Heart right ventricle (tissue), 16 donors: ENCODE measurements around the gene RPL10A. TPM values are rescaled to one million over a fixed set of nuclear protein-coding genes. Genes with fewer than 3 reads are reported as not detected.

Source experiments
- ATAC-seq, 8 donors: fragments of 200-7000 bp; cut with Tn5 transposase; one replicate each; pipeline ENCODE4 v1.9.1; 2020; ENCODE audit warnings: mild to moderate bottlenecking in 8 of 8, moderate library complexity in 8 of 8, moderate number of reproducible peaks in 1 of 8
- DNase-seq, 2 donors: peaks; one replicate each; pipeline ENCODE4 v3.0.0-alpha.2; 2020
- H3K27ac ChIP-seq, 10 donors: fragments of 200-600 bp; sonication (generic) in 2 of 10; one replicate each; pipeline versions ENCODE4 v1.5.0 to v1.8.0; 2020 to 2022; ENCODE audit warnings: mild to moderate bottlenecking in 3 of 10
- H3K27me3 ChIP-seq, 7 donors: fragments of 200-600 bp; one replicate each; pipeline ENCODE4 v1.8.0; 2021 to 2022; ENCODE audit warnings: mild to moderate bottlenecking in 2 of 7
- H3K36me3 ChIP-seq, 9 donors: fragments of 200-600 bp; sonication (generic) in 1 of 9; one replicate each; pipeline versions ENCODE4 v1.5.0 to v1.8.0; 2020 to 2022; ENCODE audit warnings: mild to moderate bottlenecking in 2 of 9
- H3K4me1 ChIP-seq, 9 donors: fragments of 200-600 bp; sonication (generic) in 1 of 9; one replicate each; pipeline versions ENCODE4 v1.5.0 to v1.8.0; 2020 to 2022; ENCODE audit warnings: mild to moderate bottlenecking in 4 of 9
- H3K4me3 ChIP-seq, 10 donors: fragments of 200-600 bp; sonication (generic) in 2 of 10; one replicate each; pipeline versions ENCODE4 v1.5.0 to v1.8.0; 2020 to 2022; ENCODE audit warnings: mild to moderate bottlenecking in 7 of 10, moderate library complexity in 2 of 10
- H3K9me3 ChIP-seq, 11 donors: fragments of 200-600 bp in 10 of 11; sonication (generic) in 2 of 11; one replicate each; pipeline versions ENCODE4 v1.5.0 to v1.8.0; 2013 to 2022; ENCODE audit warnings: mild to moderate bottlenecking in 2 of 11, control low read depth in 1 of 11, moderate library complexity in 1 of 11
- WGBS, 2 donors: extraction: QIAGEN DNeasy Blood & Tissue Kit; methylation state at CpG; one replicate each; pipeline ENCODE4 v1.1.7; 2013; ENCODE audit warnings: inconsistent platforms in 1 of 2; 5-methylcytosine and 5-hydroxymethylcytosine counted together
- intact Hi-C, 10 donors: fragments of 100-400 bp; cut with DNase I; formaldehyde crosslinking; loops; one replicate each; pipeline versions ENCODE4 v1.11.1 to v1.14.2; 2022
- polyA plus RNA-seq, 2 donors: library from polyadenylated mRNA; stranded (reverse); fragments of 200-250 nt; gene quantifications; one replicate each; pipeline ENCODE4 v1.2.3, GENCODE V29; 2013
- total RNA-seq, 10 donors: library from RNA; stranded (reverse); fragmentation: NEBNext Ultra II Directional in 3 of 10; extraction: Animal tissue kit (Norgen Biotek cat#: 25700) in 3 of 10; gene quantifications; one replicate each; pipeline versions ENCODE4 v1.2.1 to v1.2.4, GENCODE V29; 2021 to 2023
- TF ChIP-seq, protein P1 (sequence below), 9 donors: fragments of 200-600 bp; sonication (generic) in 2 of 9; IDR thresholded peaks; one replicate each; pipeline versions ENCODE4 v1.5.0 to v1.8.0; 2021 to 2022; ENCODE audit warnings: antibody characterized with exemption in 9 of 9, mild to moderate bottlenecking in 5 of 9, moderate library complexity in 1 of 9
- donor health status: Arrhythmogenic right ventricular cardiomyopathy.
- donor health status: ischemic (EF 13 %, LVEDD 7.1; RV severe dilation, severe dysfunction).
- donor health status: healthy with polysubstance abuse.
- donor health status: DM: no; HTN: yes; CAD: no.
- donor health status: DM: no; HTN: no; CAD: no.
- donor health status: ischemic (EF 25% LVEDD 6.9; RV normal size, moderate dysfunction).
- donor health status: ischemic (EF 25% LVEDD 5.7; RV mildly dilated, moderate dysfunction).
- donor health status: healthy.
- donor health status: DM: yes; HTN: yes; CAD: no.
- donor health status: Ischemic cardiomyopathy.
- donor health status: ischemic (EF 35%, LVEDD 5.7; RV mildly dilated, moderate dysfunction).
- donor health status: nonischemic (EF 11% LVEDD 7.7; RV severe dilation, severe dysfunction).
- donor health status: DM: yes; HTN: yes; CAD: no.
- donor health status: PGD.
- donor health status: ischemic (EF 29% LVEDD 5.4; RV normal size, mild dysfunction).
- donor health status: nonischemic (EF 23%, LVEDD 6.1; RV moderate dilation, normal function).

Gene RPL10A
- total and polyA plus RNA-seq, 12 donors, result 231 to 1,620 (median 529) TPM

- DNase-seq (peak; percentile 80 to 82), ATAC-seq (peak; percentile 46 to 75 (median 56))
- H3K27me3 ChIP-seq, result peaks cover 0 to 88% (median 6%) of the 10 kb centered on the region in 7 donors
- intact Hi-C loops, result loop anchor here in 1 of 10 donors (2.0 kb wide), 1 partner anchor 29 kb away; the partner anchor contains the start of gene RPL10A
- no peaks in the 10 kb centered on the region for H3K36me3 ChIP-seq
- H3K27ac ChIP-seq, result peak overlapping the region; percentile 72 to 98 (median 95)
- H3K4me3 ChIP-seq, result peak overlapping the region; percentile 39 to 95 (median 81)
- TF ChIP-seq, protein P1, sequence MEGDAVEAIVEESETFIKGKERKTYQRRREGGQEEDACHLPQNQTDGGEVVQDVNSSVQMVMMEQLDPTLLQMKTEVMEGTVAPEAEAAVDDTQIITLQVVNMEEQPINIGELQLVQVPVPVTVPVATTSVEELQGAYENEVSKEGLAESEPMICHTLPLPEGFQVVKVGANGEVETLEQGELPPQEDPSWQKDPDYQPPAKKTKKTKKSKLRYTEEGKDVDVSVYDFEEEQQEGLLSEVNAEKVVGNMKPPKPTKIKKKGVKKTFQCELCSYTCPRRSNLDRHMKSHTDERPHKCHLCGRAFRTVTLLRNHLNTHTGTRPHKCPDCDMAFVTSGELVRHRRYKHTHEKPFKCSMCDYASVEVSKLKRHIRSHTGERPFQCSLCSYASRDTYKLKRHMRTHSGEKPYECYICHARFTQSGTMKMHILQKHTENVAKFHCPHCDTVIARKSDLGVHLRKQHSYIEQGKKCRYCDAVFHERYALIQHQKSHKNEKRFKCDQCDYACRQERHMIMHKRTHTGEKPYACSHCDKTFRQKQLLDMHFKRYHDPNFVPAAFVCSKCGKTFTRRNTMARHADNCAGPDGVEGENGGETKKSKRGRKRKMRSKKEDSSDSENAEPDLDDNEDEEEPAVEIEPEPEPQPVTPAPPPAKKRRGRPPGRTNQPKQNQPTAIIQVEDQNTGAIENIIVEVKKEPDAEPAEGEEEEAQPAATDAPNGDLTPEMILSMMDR (IDR thresholded peaks at IDR 0.05), result peak in 1 of 9 donors; percentile 16
- peaks cover 12 to 63% (median 40%) of the 10 kb centered on the region in 9 donors for H3K4me1 ChIP-seq
- WGBS, 2 donors, result 6 to 8% methylated on average over 71 to 77 of the region's 77 CpGs
- H3K9me3 ChIP-seq, result no peaks in the 10 kb centered on the region
Observed at GRCh38 chr6:35497571-35498421, 29.6 kb downstream of the RPL10A start.

- H3K27ac ChIP-seq, result peak overlapping the region in 9 of 10 donors; percentile 83 to 98 (median 95)
- TF ChIP-seq, protein P1 (IDR thresholded peaks at IDR 0.05), result no peak
- peak overlapping the region; percentile 39 to 95 (median 81) for H3K4me3 ChIP-seq
- no peaks in the 10 kb centered on the region for H3K36me3 ChIP-seq
- DNase-seq (no peak), ATAC-seq (no peak)
- H3K27me3 ChIP-seq, result peaks cover 0 to 90% (median 8%) of the 10 kb centered on the region in 7 donors
- intact Hi-C loops, result no loop called here
- 36 to 45% methylated on average over 14 of the region's 14 CpGs for WGBS, 2 donors
- no peaks in the 10 kb centered on the region for H3K9me3 ChIP-seq
- peaks cover 12 to 56% (median 37%) of the 10 kb centered on the region in 9 donors for H3K4me1 ChIP-seq
Observed at GRCh38 chr6:35498422-35499067, 30.3 kb downstream of the RPL10A start.

- 86 to 97% methylated on average over 4 of the region's 4 CpGs for WGBS, 2 donors
Observed at GRCh38 chr6:35499372-35499771, 31.2 kb downstream of the RPL10A start.

DNA sequence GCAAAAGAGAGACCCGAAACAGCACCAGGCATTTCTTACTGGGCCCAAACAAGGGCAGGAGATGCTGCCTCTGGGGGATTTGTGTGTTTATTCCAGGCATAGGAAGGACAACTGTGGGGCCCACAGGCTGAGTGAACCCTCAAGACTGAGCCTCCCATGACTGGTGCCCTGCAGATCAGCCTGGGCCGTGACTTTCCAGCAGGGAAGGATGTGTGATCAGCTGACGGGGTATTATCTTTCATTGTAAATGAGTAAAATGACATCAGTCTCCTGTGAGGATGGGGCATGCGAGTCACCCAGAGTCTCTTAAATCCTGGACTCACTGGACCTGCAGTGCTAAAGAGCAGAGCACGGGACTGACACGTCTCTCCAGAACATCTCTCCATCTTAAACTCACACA lies 32.6 kb downstream of the RPL10A start:
- intact Hi-C loops, result no loop called here
- WGBS, 2 donors, result 35 to 44% methylated on average over 6 of the region's 6 CpGs
- Histone ChIP-seq H3K27ac (peak overlapping the region in 4 of 10 donors; percentile 48 to 65 (median 58)), H3K4me3 (no peak overlapping the region), H3K36me3 (no peaks in the 10 kb centered on the region), H3K4me1 (peaks cover 4 to 33% (median 14%) of the 10 kb centered on the region in 9 donors), H3K9me3 (no peaks in the 10 kb centered on the region), H3K27me3 (peaks cover 0 to 96% (median 17%) of the 10 kb centered on the region in 7 donors)
- DNase-seq, result no peak
- TF ChIP-seq, protein P1 (IDR thresholded peaks at IDR 0.05), result no peak
- ATAC-seq, result peak in 4 of 8 donors; percentile 11 to 57 (median 34)

More at GRCh38 chr6:35499372-35499771, 31.2 kb downstream of the RPL10A start:
- Histone ChIP-seq H3K27me3 (peaks cover 0 to 97% (median 13%) of the 10 kb centered on the region in 7 donors), H3K4me3 (no peak overlapping the region), H3K4me1 (peaks cover 9 to 47% (median 28%) of the 10 kb centered on the region in 9 donors), H3K27ac (no peak overlapping the region), H3K9me3 (no peaks in the 10 kb centered on the region), H3K36me3 (no peaks in the 10 kb centered on the region)
- TF ChIP-seq, protein P1 (IDR thresholded peaks at IDR 0.05), result no peak
- ATAC-seq (no peak), DNase-seq (no peak)
- intact Hi-C loops, result no loop called here
